Upper lobe of left lung (tissue), 4 donors: ENCODE results near the gene ESYT1.

ENCODE experiments used
- CTCF ChIP-seq, 6 experiments: fragments of 450-650 bp in 4 of 6; fragments of 200-600 bp in 2 of 6; sonication (generic) in 2 of 6; IDR thresholded peaks; one replicate each; pipeline ENCODE4 v1.5.1; 2016 to 2019; ENCODE audit warnings: antibody characterized with exemption in 6 of 6
- POLR2AphosphoS5 ChIP-seq, 2 donors: sonication (generic); formaldehyde crosslinking; IDR thresholded peaks; one replicate each; pipeline ENCODE4 v1.5.1; 2017; ENCODE audit warnings: antibody characterized with exemption in 2 of 2

DNA sequence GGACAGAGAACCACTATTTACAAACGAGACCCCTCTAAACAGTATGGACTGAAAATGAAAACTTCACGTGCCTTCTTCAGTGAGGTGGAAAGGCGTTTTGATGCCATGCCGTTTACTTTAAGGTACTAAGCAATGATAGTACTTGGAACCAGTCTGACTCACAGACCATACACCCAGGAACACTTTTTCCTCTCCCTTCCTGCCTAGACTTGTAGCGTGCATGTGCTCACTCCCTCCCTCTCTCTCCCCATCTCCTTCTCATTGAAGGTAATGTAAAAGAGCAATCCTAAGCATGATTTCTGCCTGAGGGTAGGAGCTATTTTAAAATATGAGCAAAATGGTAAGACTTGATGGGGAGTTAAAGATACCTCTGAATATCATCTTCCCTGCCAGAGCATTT lies 17.5 kb upstream of the ESYT1 start:
- TF ChIP-seq CTCF (IDR thresholded peaks at IDR 0.05) = no peak
- TF ChIP-seq POLR2AphosphoS5 (IDR thresholded peaks at IDR 0.05) = no peak
